Renal cortex interstitium (tissue), 11 donors: ENCODE measurements around the gene UBE2A. TPM values are rescaled to one million over a fixed set of nuclear protein-coding genes. Genes with fewer than 3 reads are reported as not detected.

ENCODE experiments used
- DNase-seq, 11 donors: peaks; one replicate each; pipeline ENCODE4 v3.0.0-alpha.2; 2013; ENCODE audit warnings: low read depth in 9 of 11, low spot score in 4 of 11; ENCODE audit errors: extremely low read depth in 1 of 11
- polyA plus RNA-seq, 3 donors: library from polyadenylated mRNA; unstranded; fragments of 120-200 nt; gene quantifications; one replicate each; pipeline ENCODE4 v1.2.1, GENCODE V29; 2013; ENCODE audit not compliant: insufficient read length in 3 of 3

Gene UBE2A
- polyA plus RNA-seq, 3 donors = 83.2 to 97.7 (median 90.2) TPM

- no peak for DNase-seq
Observed at GRCh38 chrX:119589810-119590209, 15.4 kb downstream of the UBE2A start.

- DNase-seq = no peak
Observed at GRCh38 chrX:119602701-119603255, 28.4 kb downstream of the UBE2A start.

- DNase-seq = no peak
Observed at GRCh38 chrX:119604766-119605463, 30.6 kb downstream of the UBE2A start.

GRCh38 chrX:119605464-119606279, 31.3 kb downstream of the UBE2A start:
- no peak for DNase-seq

- peak; percentile 79 to 93 (median 84) for DNase-seq
Observed at GRCh38 chrX:119606280-119607017, 32.1 kb downstream of the UBE2A start, which contains the start of gene NKRF. Gene NKRF (minus strand): TSS chrX:119606424.

GRCh38 chrX:119607018-119607389, 32.6 kb downstream of the UBE2A start:
- no peak for DNase-seq

- no peak for DNase-seq
Observed at GRCh38 chrX:119614776-119615175, 40.4 kb downstream of the UBE2A start.

GRCh38 chrX:119617517-119618164, 43.3 kb downstream of the UBE2A start:
- DNase-seq = no peak

GRCh38 chrX:119618439-119618838, 44.1 kb downstream of the UBE2A start:
- DNase-seq = no peak

GRCh38 chrX:119622356-119623232, 48.2 kb downstream of the UBE2A start:
- DNase-seq = peak in 9 of 11 donors; percentile 44 to 83 (median 73)

GRCh38 chrX:119624417-119624816, 50.1 kb downstream of the UBE2A start:
- no peak for DNase-seq

- no peak for DNase-seq
Observed at GRCh38 chrX:119624951-119625668, 50.7 kb downstream of the UBE2A start.

GRCh38 chrX:119625843-119626242, 51.5 kb downstream of the UBE2A start:
- no peak for DNase-seq

Other genes with a start within 250 kb of the UBE2A start
- 1 to 10 TPM; 6.0 to 7.1 (median 6.5) TPM for gene SLC25A43, start 175.2 kb upstream of the UBE2A start, polyA plus RNA-seq
- gene SLC25A5, start 106.1 kb upstream of the UBE2A start, polyA plus RNA-seq = 100 to 1,000 TPM; 308 to 334 (median 328) TPM
- 10 to 100 TPM; 31.0 to 33.7 (median 32.3) TPM for gene STEEP1, start 9.2 kb upstream of the UBE2A start, polyA plus RNA-seq
- 10 to 100 TPM; 13.3 to 18.4 (median 15.1) TPM for gene NKRF, start 31.9 kb downstream of the UBE2A start, polyA plus RNA-seq
- 10 to 100 TPM; 66.6 to 69.9 (median 69.8) TPM for gene SEPTIN6, start 118.6 kb downstream of the UBE2A start, polyA plus RNA-seq
- gene SOWAHD, start 184.0 kb downstream of the UBE2A start, polyA plus RNA-seq = under 1 TPM; 0.45 to 0.82 (median 0.70) TPM
- 1,000 to 10,000 TPM; 1,870 to 2,660 (median 2,378) TPM for gene RPL39, start 217.1 kb downstream of the UBE2A start, polyA plus RNA-seq